Mucosa of descending colon (tissue), 3 donors: ENCODE data around the gene NFIC. TPM values are rescaled to one million over a fixed set of nuclear protein-coding genes. Genes with fewer than 3 reads are reported as not detected.
A peak's percentile ranks its signal among the peaks of the same experiment; 100 is the strongest.

Experiments used
- ATAC-seq: fragments of 200-7000 bp; cut with Tn5 transposase; one replicate; pipeline ENCODE4 v1.9.1; 2020; ENCODE audit warnings: mild to moderate bottlenecking, moderate library complexity
- DNase-seq, 3 donors: peaks; one replicate each; pipeline ENCODE4 v3.0.0-alpha.2; 2020
- H3K36me3 ChIP-seq: fragments of 200-600 bp; one replicate; pipeline ENCODE4 v1.8.0; 2021; ENCODE audit warnings: low read depth, mild to moderate bottlenecking
- H3K4me1 ChIP-seq: fragments of 200-600 bp; one replicate; pipeline ENCODE4 v1.8.0; 2021; ENCODE audit warnings: low read depth, mild to moderate bottlenecking
- H3K4me3 ChIP-seq: fragments of 200-600 bp; one replicate; pipeline ENCODE4 v1.8.0; 2021; ENCODE audit warnings: mild to moderate bottlenecking
- H3K9me3 ChIP-seq: fragments of 200-600 bp; one replicate; pipeline ENCODE4 v1.8.0; 2021; ENCODE audit warnings: mild to moderate bottlenecking
- intact Hi-C, 2 donors: fragments of 100-400 bp; cut with DNase I in 1 of 2; cut with micrococcal nuclease in 1 of 2; formaldehyde crosslinking; loops; one replicate each; pipeline versions ENCODE4 v1.11.0 to v1.11.1; 2022; cut with DNase I, micrococcal nuclease
- total RNA-seq, 3 donors: library from RNA; stranded (reverse); fragmentation: NEBNext Ultra II Directional in 2 of 3; extraction: Animal tissue kit (Norgen Biotek cat#: 25700) in 2 of 3; gene quantifications; one replicate each; pipeline versions ENCODE4 v1.2.1 to v1.2.4, GENCODE V29; 2021 to 2023
- TF ChIP-seq, protein P1 (sequence below): fragments of 200-600 bp; IDR thresholded peaks from one replicate; pipeline ENCODE4 v1.8.0; 2022; ENCODE audit warnings: antibody characterized with exemption, mild to moderate bottlenecking
- donor health status: DM: no; HTN: no; CAD: no; lungs with moderate emphysema.
- donor health status: DM: no; HTN: no; CAD: no.
- donor health status: DM: no; HTN: yes; CAD: no.

Gene NFIC
- total RNA-seq, 3 donors from 2014 or later = 38.4 to 210 (median 79.3) TPM

DNA sequence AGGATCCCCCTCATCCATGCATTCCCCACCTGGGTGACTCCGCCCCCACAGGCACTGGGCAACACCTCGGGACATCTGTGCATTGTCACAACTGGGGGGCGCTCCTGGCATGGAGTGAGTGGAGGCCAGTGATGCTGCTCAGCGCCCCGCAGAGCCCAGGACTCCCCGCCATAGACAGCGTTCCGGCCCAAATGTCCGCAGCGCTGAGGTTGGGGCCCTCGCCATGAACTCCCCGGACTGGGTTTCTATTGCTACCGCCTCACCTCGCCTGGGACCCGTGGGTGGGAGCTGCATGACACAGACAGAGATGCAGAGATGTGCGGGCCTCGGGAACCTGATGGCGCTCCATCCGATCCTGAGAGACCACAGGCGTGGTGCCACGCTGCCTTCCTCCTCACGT, 144.3 kb downstream of the NFIC start:
- H3K9me3 ChIP-seq = no peaks in the 10 kb centered on the region
- H3K4me3 ChIP-seq = no peak overlapping the region
- DNase-seq (no peak), ATAC-seq (no peak)
- intact Hi-C loops = no loop called here
- TF ChIP-seq, protein P1, sequence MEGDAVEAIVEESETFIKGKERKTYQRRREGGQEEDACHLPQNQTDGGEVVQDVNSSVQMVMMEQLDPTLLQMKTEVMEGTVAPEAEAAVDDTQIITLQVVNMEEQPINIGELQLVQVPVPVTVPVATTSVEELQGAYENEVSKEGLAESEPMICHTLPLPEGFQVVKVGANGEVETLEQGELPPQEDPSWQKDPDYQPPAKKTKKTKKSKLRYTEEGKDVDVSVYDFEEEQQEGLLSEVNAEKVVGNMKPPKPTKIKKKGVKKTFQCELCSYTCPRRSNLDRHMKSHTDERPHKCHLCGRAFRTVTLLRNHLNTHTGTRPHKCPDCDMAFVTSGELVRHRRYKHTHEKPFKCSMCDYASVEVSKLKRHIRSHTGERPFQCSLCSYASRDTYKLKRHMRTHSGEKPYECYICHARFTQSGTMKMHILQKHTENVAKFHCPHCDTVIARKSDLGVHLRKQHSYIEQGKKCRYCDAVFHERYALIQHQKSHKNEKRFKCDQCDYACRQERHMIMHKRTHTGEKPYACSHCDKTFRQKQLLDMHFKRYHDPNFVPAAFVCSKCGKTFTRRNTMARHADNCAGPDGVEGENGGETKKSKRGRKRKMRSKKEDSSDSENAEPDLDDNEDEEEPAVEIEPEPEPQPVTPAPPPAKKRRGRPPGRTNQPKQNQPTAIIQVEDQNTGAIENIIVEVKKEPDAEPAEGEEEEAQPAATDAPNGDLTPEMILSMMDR = no peak
- peaks cover 12% of the 10 kb centered on the region for H3K4me1 ChIP-seq
- H3K36me3 ChIP-seq = no peaks in the 10 kb centered on the region

- TF ChIP-seq, protein P1 = no peak
- ATAC-seq (no peak), DNase-seq (no peak)
- intact Hi-C loops = no loop called here
- Histone ChIP-seq H3K36me3 (no peaks in the 10 kb centered on the region), H3K4me1 (peaks cover 12% of the 10 kb centered on the region), H3K9me3 (no peaks in the 10 kb centered on the region), H3K4me3 (no peak overlapping the region)
These were observed 145.3 kb downstream of the NFIC start for GRCh38 chr19:3511506-3512251.

DNA sequence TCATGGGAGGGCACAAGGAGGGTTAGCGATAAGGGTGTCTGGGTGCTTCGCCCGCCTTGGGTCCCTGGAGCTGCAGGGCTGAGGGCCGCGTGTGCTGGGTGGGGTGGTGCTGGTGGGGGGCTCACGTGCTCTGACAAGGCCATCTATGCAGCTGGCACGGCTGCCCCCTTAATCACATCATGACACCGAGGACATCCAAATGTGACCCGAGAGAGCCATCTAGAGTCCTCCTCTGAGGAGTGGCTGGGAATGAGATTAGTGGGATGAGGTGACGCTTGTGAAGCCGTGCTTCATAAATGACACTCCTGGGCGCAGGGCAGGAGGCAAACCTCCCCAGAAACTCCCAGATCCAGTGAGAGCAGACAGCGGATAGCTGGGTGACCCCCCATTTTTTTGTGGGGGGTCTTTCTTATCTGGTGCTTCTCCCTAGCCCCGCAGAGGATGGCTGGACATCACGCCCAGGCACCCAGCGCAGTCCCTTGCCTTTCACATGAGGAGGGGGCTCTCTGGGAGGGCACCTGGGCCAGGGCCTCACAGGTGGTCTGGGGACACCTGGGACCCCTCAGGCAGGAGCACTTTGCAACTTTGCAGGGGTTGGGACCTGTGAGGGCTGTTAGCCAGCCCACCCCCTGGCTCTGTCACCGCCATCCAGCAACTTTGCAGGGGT, 146.3 kb downstream of the NFIC start:
- H3K36me3 ChIP-seq = no peaks in the 10 kb centered on the region
- ATAC-seq (no peak), DNase-seq (no peak)
- TF ChIP-seq, protein P1 = no peak
- H3K9me3 ChIP-seq = no peaks in the 10 kb centered on the region
- H3K4me1 ChIP-seq = peaks cover 7% of the 10 kb centered on the region
- no peak overlapping the region for H3K4me3 ChIP-seq
- intact Hi-C loops = no loop called here

- ATAC-seq (no peak), DNase-seq (peak in 1 of 3 donors; percentile 44)
- no peak overlapping the region for H3K4me3 ChIP-seq
- no peaks in the 10 kb centered on the region for H3K36me3 ChIP-seq
- H3K9me3 ChIP-seq = no peaks in the 10 kb centered on the region
- intact Hi-C loops = no loop called here
- H3K4me1 ChIP-seq = peaks cover 5% of the 10 kb centered on the region
- TF ChIP-seq, protein P1 = no peak
These were observed 147.1 kb downstream of the NFIC start for GRCh38 chr19:3513229-3514140.

GRCh38 chr19:3514930-3515329, 148.5 kb downstream of the NFIC start:
- ATAC-seq (no peak), DNase-seq (no peak)
- Histone ChIP-seq H3K36me3 (no peaks in the 10 kb centered on the region), H3K4me3 (no peak overlapping the region), H3K9me3 (no peaks in the 10 kb centered on the region), H3K4me1 (no peaks in the 10 kb centered on the region)
- intact Hi-C loops = no loop called here
- TF ChIP-seq, protein P1 = no peak
